Measurements from ENCODE around the gene SALL3. TPM values are rescaled to one million over a fixed set of nuclear protein-coding genes. Genes with fewer than 3 reads are reported as not detected.

Gene SALL3
- total RNA-seq, 2 donors from 2014 or later: not detected

- Mint-ChIP-seq H3K4me1 (no peaks in the 10 kb centered on the region), H3K36me3 (ENCODE audit: low read depth) (no peaks in the 10 kb centered on the region), H3K27ac (no peak overlapping the region), H3K4me3 (no peak overlapping the region), H3K27me3 (peaks cover 8% of the 10 kb centered on the region), H3K9me3 (no peaks in the 10 kb centered on the region)
- no peak for ATAC-seq (replicated peaks)
Measured at GRCh38 chr18:78995740-78996395, 16.2 kb downstream of the SALL3 start.

- ATAC-seq (replicated peaks): no peak
- Mint-ChIP-seq H3K27ac (no peak overlapping the region), H3K4me3 (no peak overlapping the region), H3K4me1 (no peaks in the 10 kb centered on the region), H3K36me3 (ENCODE audit: low read depth) (no peaks in the 10 kb centered on the region), H3K27me3 (peaks cover 11% of the 10 kb centered on the region), H3K9me3 (no peaks in the 10 kb centered on the region)
Measured at GRCh38 chr18:78996741-78997490, 17.3 kb downstream of the SALL3 start.

- Mint-ChIP-seq H3K27me3 (peaks cover 11% of the 10 kb centered on the region), H3K27ac (no peak overlapping the region), H3K9me3 (no peaks in the 10 kb centered on the region), H3K4me1 (no peaks in the 10 kb centered on the region), H3K36me3 (ENCODE audit: low read depth) (no peaks in the 10 kb centered on the region), H3K4me3 (no peak overlapping the region)
- ATAC-seq (replicated peaks): no peak
Measured at GRCh38 chr18:78998371-78999071, 18.9 kb downstream of the SALL3 start.

- no peak for ATAC-seq (replicated peaks)
Measured at GRCh38 chr18:78999939-79000338, 20.3 kb downstream of the SALL3 start.

DNA sequence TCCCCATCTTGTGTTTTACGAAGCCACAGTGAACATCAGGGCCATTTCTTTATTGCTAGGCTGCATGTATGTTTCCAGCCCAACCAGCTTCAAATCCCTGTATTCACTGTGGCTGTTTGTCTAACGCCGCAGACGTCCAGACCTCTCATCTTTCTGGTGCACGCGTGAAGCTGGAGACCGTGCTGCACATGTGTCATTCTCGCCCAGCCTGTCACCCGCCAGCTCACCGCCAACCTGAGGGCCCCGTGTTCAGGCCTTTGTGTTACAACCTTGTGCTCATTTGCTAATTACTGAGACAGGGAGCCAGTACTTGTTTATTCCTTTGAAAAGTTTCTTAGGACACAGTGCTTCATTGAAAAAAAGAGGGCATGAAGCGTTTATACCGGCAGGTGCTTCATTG is 21.4 kb downstream of the SALL3 start:
- H3K4me3 Mint-ChIP-seq: no peak overlapping the region
- no peaks in the 10 kb centered on the region for H3K36me3 Mint-ChIP-seq (ENCODE audit: low read depth)
- ATAC-seq (replicated peaks): no peak
- no peak overlapping the region for H3K27ac Mint-ChIP-seq
- H3K9me3 Mint-ChIP-seq: no peaks in the 10 kb centered on the region
- H3K27me3 Mint-ChIP-seq: peaks cover 11% of the 10 kb centered on the region
- no peaks in the 10 kb centered on the region for H3K4me1 Mint-ChIP-seq

More at GRCh38 chr18:78999939-79000338, 20.3 kb downstream of the SALL3 start:
- Mint-ChIP-seq H3K4me3 (no peak overlapping the region), H3K36me3 (ENCODE audit: low read depth) (no peaks in the 10 kb centered on the region), H3K27ac (no peak overlapping the region), H3K4me1 (no peaks in the 10 kb centered on the region), H3K9me3 (no peaks in the 10 kb centered on the region), H3K27me3 (peaks cover 11% of the 10 kb centered on the region)

- no peak overlapping the region for H3K4me3 Mint-ChIP-seq
- H3K27me3 Mint-ChIP-seq: peaks cover 8% of the 10 kb centered on the region
- no peaks in the 10 kb centered on the region for H3K36me3 Mint-ChIP-seq (ENCODE audit: low read depth)
- no peak overlapping the region for H3K27ac Mint-ChIP-seq
- H3K4me1 Mint-ChIP-seq: no peaks in the 10 kb centered on the region
- no peak for ATAC-seq (replicated peaks)
- H3K9me3 Mint-ChIP-seq: no peaks in the 10 kb centered on the region
Measured at GRCh38 chr18:79005653-79006052, 26.0 kb downstream of the SALL3 start.

GRCh38 chr18:79006106-79006795 is 26.6 kb downstream of the SALL3 start:
- peaks cover 7% of the 10 kb centered on the region for H3K27me3 Mint-ChIP-seq
- no peaks in the 10 kb centered on the region for H3K9me3 Mint-ChIP-seq
- H3K36me3 Mint-ChIP-seq (ENCODE audit: low read depth): no peaks in the 10 kb centered on the region
- no peak for ATAC-seq (replicated peaks)
- no peak overlapping the region for H3K27ac Mint-ChIP-seq
- no peaks in the 10 kb centered on the region for H3K4me1 Mint-ChIP-seq
- no peak overlapping the region for H3K4me3 Mint-ChIP-seq

GRCh38 chr18:79007440-79007839 is 27.8 kb downstream of the SALL3 start:
- H3K36me3 Mint-ChIP-seq (ENCODE audit: low read depth): no peaks in the 10 kb centered on the region

DNA sequence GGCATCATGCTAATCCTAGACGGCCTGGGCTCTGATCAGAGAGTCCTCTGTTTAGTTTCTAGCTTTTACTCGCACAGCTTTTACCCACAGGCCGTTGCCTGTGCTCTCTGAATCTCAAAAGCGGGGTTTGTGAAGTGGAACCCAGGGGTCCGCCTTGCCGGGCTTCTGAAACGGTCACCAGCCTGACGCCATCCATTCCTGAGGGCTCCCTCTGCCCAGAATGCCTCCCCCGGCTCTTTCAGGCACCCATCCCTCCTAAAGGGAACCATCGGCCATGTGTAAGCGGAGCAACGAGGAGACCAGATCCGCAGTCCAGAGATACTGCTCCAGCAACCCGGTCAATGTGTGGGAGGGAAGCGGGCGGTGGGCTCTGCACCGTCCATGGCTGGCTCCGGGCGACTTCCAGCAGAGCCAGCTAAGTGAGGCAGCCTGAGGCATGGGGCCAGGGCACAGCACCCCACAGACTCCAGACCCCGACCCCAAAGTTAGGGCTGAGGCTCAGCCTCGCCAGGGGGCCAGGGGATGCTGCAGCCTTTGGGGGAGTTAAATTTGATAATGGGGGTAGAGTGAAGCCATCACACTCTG is 28.8 kb downstream of the SALL3 start:
- Mint-ChIP-seq H3K4me1 (no peaks in the 10 kb centered on the region), H3K36me3 (ENCODE audit: low read depth) (no peaks in the 10 kb centered on the region), H3K9me3 (no peaks in the 10 kb centered on the region), H3K27me3 (peaks cover 11% of the 10 kb centered on the region), H3K4me3 (no peak overlapping the region), H3K27ac (no peak overlapping the region)
- ATAC-seq (replicated peaks): no peak

More at GRCh38 chr18:79007440-79007839, 27.8 kb downstream of the SALL3 start:
- Mint-ChIP-seq H3K9me3 (no peaks in the 10 kb centered on the region), H3K4me3 (no peak overlapping the region), H3K27ac (no peak overlapping the region), H3K27me3 (peaks cover 7% of the 10 kb centered on the region), H3K4me1 (no peaks in the 10 kb centered on the region)
- ATAC-seq (replicated peaks): no peak

- H3K36me3 Mint-ChIP-seq (ENCODE audit: low read depth): no peaks in the 10 kb centered on the region
- no peaks in the 10 kb centered on the region for H3K4me1 Mint-ChIP-seq
- H3K9me3 Mint-ChIP-seq: no peaks in the 10 kb centered on the region
- H3K27me3 Mint-ChIP-seq: peaks cover 12% of the 10 kb centered on the region
- H3K27ac Mint-ChIP-seq: peak overlapping the region; percentile 77
- ATAC-seq (replicated peaks): peak; percentile 58
- H3K4me3 Mint-ChIP-seq: peak overlapping the region; percentile 63
Measured at GRCh38 chr18:79010802-79011201, 31.2 kb downstream of the SALL3 start.

GRCh38 chr18:79011300-79011870 is 31.8 kb downstream of the SALL3 start:
- H3K36me3 Mint-ChIP-seq (ENCODE audit: low read depth): no peaks in the 10 kb centered on the region
- H3K9me3 Mint-ChIP-seq: no peaks in the 10 kb centered on the region
- H3K27me3 Mint-ChIP-seq: peaks cover 12% of the 10 kb centered on the region
- peak overlapping the region; percentile 77 for H3K27ac Mint-ChIP-seq
- peak; percentile 88 for ATAC-seq (replicated peaks)
- H3K4me1 Mint-ChIP-seq: no peaks in the 10 kb centered on the region
- peak overlapping the region; percentile 63 for H3K4me3 Mint-ChIP-seq

DNA sequence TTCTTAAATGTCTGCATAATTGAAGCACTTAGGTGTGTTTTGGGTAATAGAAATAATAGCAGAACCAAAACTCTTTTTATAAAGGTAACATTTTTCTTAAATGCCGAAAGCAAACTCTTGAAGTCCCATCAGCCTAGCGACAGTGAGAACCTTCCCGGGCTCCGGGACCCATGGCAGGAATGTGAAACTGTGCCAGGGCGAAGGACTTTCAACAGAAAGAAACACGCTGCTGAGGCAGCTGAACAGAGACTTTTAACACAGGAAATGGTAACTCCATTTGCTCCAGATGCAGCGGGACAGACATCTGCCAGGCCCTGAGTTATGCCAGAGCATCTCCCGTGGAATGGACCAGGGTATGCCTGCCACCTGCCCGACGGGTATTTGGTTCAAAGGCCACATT is 34.3 kb downstream of the SALL3 start:
- no peak for ATAC-seq (replicated peaks)
- no peaks in the 10 kb centered on the region for H3K9me3 Mint-ChIP-seq
- H3K4me1 Mint-ChIP-seq: no peaks in the 10 kb centered on the region
- peaks cover 19% of the 10 kb centered on the region for H3K27me3 Mint-ChIP-seq
- H3K4me3 Mint-ChIP-seq: no peak overlapping the region
- no peaks in the 10 kb centered on the region for H3K36me3 Mint-ChIP-seq (ENCODE audit: low read depth)
- no peak overlapping the region for H3K27ac Mint-ChIP-seq

DNA sequence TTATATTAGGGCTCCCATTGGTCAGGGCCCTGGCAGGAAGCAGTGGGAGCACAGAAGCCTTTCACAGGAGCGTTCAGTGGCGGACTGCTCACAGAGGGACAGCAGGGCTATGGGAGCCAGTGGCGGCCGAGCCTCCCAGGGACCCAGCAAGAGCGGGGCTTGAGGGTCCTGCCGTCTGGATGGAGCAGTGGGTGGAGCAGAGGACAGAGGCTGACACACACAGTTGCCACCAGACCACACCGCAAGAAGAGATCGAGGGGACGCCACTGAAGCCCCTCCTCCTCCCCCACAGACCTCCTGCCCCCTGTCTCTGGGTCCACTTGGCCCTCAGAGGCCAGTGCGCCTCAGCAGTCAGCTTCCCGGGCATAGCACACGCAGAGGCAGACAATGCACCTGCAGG is 39.3 kb downstream of the SALL3 start:
- Mint-ChIP-seq H3K9me3 (no peaks in the 10 kb centered on the region), H3K4me3 (no peak overlapping the region), H3K36me3 (ENCODE audit: low read depth) (no peaks in the 10 kb centered on the region), H3K27me3 (peaks cover 19% of the 10 kb centered on the region), H3K4me1 (no peaks in the 10 kb centered on the region), H3K27ac (no peak overlapping the region)
- no peak for ATAC-seq (replicated peaks)

- Mint-ChIP-seq H3K4me1 (no peaks in the 10 kb centered on the region), H3K27me3 (peaks cover 19% of the 10 kb centered on the region), H3K4me3 (no peak overlapping the region), H3K9me3 (no peaks in the 10 kb centered on the region), H3K27ac (no peak overlapping the region), H3K36me3 (ENCODE audit: low read depth) (no peaks in the 10 kb centered on the region)
- no peak for ATAC-seq (replicated peaks)
Measured at GRCh38 chr18:79019881-79020280, 40.3 kb downstream of the SALL3 start.

All from activated T-helper 17 cell treated with anti-CD3 and anti-CD28 coated beads, Interleukin-2, amount 50 U/mL, for 72 hours (primary cell).